Endothelial cell of hepatic sinusoid (primary cell): ENCODE measurements around the gene DNAH1.

Experiments
- in situ Hi-C: cut with HindIII; loops from 2 replicates; pipeline ENCODE4 v1.10.0; 2017; ENCODE audit warnings: low sequenced_read_pairs

DNAH1 gene

DNA sequence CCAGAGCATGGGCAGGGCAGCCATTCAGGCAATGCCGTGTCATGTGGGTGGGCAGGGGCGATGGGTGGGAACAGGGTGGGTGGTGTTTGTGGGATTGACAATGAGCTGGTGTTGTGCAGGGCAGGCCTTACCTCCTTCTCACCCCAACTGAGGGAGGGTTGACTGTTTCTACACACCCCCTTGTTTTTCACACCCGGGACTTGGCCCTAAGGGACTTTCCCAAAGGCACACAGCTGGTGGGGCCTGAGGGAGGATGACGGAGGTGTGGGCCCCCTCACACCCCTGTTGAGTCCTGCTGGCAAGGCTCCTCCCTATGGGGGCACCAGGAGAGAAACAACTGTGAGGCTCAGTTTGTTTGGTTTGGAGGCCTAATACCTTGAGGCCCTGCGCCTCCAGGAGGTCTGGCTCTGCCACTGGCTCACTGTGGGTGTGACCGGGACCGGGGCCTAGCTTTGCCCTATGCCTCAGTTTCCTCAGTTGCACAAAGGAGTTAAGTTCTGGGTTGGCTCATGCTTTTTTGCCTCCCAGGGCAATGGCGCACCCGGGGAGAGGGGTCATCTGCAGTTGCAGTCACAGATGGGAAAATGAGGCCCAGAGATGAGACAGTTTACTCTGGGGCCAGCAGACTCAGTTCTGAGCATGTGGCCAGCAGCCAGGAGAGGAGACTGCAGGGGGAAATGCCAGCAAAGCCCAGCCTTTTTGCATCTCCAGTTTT, 5.1 kb upstream of the DNAH1 start:
- in situ Hi-C loops = no loop called here

GRCh38 chr3:52311576-52312119, 4.5 kb upstream of the DNAH1 start:
- in situ Hi-C loops = no loop called here

DNA sequence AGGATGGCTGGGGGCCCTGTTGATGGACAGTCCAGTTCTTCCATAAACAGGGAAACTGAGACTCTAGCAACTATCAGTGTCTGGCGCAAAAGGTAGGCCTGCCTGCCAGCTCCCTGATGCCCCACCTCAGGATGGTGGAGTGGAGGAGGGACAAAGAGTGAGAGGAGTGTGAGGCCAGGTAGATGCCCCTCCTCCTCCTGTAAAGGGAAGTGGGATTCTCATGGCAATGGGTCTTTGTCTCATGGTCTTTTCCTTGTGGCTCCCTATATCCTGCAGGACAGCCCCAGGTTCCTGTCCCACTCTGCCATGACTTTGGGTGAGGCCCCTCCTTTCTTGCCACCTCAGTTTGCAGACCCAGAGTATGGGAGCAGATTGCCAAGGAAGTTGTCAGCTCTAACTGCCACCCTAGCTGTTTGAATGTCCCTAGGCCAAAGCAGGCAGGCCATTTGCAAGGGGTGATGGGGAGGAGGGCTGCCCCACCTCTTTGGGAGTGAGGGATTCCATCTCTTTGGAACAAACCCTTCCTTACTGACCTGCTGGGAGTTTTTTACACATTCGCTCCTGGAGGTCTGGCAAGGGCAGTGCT, 2.8 kb upstream of the DNAH1 start:
- in situ Hi-C loops = no loop called here

DNA sequence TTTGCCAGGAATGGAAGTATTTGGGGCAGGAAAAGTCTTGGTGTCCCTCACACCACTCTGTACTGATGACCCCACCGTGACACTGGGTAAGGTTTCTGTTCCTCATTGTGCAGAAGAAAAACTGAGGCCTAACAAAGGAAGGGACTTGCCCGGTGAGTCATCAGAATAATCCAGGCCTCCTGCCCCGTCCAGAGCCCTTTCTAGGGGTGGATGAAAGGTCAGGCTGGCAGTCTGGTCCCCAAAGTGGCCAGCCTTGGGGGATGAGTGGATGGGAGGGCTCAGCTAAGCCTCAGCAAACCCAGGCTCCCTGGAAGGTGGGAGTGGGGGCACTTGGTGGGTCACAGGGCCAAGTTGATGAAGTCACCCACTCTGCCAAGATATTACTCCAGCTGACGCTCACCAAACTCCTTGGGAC, 2.3 kb upstream of the DNAH1 start:
- in situ Hi-C loops = no loop called here

GRCh38 chr3:52314489-52314888, 1.6 kb upstream of the DNAH1 start:
- in situ Hi-C loops = no loop called here

- in situ Hi-C loops = no loop called here
Observed at GRCh38 chr3:52315006-52315405, 1.1 kb upstream of the DNAH1 start.

- in situ Hi-C loops = no loop called here
Observed at GRCh38 chr3:52317208-52318000, 1.3 kb downstream of the DNAH1 start.

- in situ Hi-C loops = no loop called here
Observed at GRCh38 chr3:52318186-52318816, 2.2 kb downstream of the DNAH1 start.

- in situ Hi-C loops = no loop called here
Observed at GRCh38 chr3:52319921-52320595, 3.9 kb downstream of the DNAH1 start.

GRCh38 chr3:52321481-52321880, 5.4 kb downstream of the DNAH1 start:
- in situ Hi-C loops = no loop called here

GRCh38 chr3:52322466-52322865, 6.3 kb downstream of the DNAH1 start:
- in situ Hi-C loops = no loop called here

DNA sequence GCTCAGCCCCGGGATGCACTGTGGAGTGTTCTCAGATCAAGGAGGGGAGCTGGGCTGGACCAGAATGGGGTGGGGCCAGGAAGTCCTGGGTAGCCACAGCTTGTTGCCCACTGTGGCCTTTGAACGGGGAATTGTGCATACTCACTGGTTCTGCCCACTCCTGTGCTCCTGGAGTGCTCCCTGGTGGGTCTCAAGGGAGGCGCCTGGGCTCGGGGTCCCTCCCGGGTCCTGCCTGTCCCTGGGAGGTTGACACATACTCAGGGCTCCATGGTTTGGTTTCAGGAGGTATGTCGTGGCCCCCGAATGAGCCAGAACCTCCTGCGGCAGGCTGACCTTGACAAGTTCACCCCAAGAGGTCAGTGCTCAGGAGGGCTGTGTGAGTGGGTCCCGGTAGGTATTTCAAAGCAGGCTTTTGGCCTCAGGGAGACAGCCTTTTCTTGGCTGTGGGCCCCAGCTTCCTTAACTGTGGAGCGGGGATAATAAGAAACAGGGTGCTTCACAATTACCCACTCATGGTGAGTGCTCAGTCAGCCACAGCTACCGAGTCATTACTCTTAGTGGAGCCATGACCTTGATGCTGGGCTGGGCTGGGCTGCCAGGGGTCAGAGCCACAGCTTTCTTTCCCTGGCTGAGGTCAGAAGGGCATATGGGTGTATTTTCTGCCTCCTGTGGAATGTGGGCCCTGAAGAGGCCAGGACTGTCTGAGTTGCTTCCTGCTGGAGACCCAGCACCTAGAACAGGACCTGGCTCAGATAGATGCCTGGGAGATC, 7.6 kb downstream of the DNAH1 start:
- in situ Hi-C loops = no loop called here

DNA sequence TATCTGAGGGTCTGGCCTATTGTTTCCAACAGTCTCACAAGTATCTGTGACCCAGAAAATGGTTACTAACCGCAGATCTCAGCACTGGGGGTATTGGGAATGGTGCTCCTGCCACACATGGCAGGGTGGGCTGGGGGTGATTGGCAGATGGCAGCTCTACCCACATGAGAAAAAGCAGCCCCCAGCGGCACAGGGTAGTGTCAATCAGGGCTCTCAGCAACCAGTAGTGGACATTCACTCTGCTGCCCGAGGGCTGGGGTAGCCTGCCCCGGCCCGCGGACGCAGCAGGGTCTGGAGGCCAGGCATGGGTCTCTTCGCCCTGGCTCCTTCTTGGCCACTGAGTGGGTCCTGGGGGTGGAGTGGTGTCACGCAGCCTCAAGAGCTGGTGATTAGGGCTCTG, 8.6 kb downstream of the DNAH1 start:
- in situ Hi-C loops = no loop called here

- in situ Hi-C loops = no loop called here
Observed at GRCh38 chr3:52325686-52326085, 9.6 kb downstream of the DNAH1 start.

- in situ Hi-C loops = no loop called here
Observed at GRCh38 chr3:52326976-52327375, 10.9 kb downstream of the DNAH1 start.

GRCh38 chr3:52327486-52328290, 11.6 kb downstream of the DNAH1 start:
- in situ Hi-C loops = no loop called here

GRCh38 chr3:52328536-52329080, 12.5 kb downstream of the DNAH1 start:
- in situ Hi-C loops = no loop called here

DNA sequence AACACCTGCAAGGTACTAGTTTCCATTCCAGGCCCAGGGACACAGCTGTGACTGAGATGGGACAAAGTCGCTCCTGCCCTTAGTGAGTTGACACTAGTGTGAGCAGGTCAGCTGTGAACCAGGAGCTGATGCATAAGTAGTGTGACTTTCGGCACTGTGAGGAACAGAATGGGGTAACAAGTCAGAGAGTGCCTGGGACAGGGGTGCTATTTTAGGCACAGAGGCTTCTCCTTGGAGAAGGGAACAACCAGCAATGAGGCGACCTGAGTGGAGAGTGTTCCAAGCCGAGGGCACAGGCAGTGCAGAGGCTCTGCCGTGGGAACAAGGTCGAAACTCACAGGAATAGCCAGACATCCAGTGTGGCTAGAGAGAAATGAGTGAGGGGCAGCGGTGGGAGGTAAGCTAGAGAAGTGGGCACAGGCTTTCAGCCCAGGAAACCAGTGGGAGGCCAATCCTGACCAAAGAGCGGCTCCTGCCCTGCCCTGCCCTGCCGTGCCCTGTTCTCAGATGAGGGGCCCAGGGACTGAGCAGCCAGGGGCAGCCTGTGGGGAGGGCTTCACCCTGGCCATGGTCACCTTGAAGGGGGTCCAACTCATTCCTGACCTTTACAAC, 14.2 kb downstream of the DNAH1 start:
- in situ Hi-C loops = no loop called here
